ENCODE data around the gene TSC2.
"Not testable (repeated sequence)": the region's sequence is repeated elsewhere in the genome, so short reads cannot be mapped to it uniquely, and the experiment has no call there.

GRCh38 chr16:2033909-2034695 is 13.7 kb upstream of the TSC2 start:
- TF ChIP-seq CTCF (conservative IDR thresholded peaks at IDR 0.05; ENCODE audit: low read length); EZH2phosphoT487 (IDR thresholded peaks at IDR 0.05; ENCODE audit: borderline replicate concordance, low read depth, low read length): not testable (repeated sequence)
